ENCODE measurements around the gene GANC.
"Not testable (repeated sequence)": the region's sequence is repeated elsewhere in the genome, so short reads cannot be mapped to it uniquely, and the experiment has no call there.

GANC gene

DNA sequence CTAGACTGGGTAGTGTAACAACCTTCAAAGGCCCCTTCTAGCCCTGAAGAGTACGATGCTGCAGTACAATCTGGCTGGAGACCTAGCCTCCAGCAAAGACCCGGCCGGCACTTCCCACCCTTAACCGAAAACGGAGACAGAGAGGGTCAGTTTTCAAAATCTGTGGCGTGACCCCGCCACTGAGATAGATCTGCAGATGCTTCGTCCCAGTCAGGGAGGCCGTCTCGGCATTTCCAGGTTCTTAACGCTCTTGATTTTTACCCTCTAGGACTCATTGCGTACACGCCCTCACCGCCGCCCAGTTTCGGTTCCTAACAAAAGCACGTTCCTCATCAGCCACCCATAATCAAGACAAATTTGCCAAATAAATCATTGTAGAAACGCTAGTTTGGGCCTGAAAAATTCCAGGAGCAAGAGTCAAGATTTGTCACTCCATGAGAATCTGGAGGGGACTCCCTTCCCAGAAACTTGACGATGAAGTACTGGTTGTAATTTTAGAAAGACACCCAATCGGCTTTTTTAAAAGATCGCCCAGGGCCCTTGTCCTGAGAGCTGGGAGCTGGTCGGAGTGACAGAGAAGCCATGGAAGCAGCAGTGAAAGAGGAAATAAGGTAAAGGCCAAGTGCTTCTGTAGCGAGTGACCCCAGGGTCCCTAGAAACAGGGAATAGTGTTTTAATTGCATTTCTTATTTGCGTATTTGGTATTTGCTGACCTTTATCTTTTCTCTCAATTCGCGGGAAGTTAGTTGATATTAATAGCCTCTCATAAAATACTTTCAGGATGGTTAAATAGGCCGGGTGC is 1.1 kb downstream of the GANC start:
- H3K9me3 Mint-ChIP-seq, result no peaks in the 10 kb centered on the region
- no peaks in the 10 kb centered on the region for H3K27me3 Mint-ChIP-seq
- H3K36me3 Mint-ChIP-seq, result peaks cover 6% of the 10 kb centered on the region
- peak overlapping the region; percentile 100 for H3K27ac Mint-ChIP-seq
- H3K4me3 Mint-ChIP-seq, result peak overlapping the region; percentile 96
- peaks cover 53% of the 10 kb centered on the region for H3K4me1 Mint-ChIP-seq

DNA sequence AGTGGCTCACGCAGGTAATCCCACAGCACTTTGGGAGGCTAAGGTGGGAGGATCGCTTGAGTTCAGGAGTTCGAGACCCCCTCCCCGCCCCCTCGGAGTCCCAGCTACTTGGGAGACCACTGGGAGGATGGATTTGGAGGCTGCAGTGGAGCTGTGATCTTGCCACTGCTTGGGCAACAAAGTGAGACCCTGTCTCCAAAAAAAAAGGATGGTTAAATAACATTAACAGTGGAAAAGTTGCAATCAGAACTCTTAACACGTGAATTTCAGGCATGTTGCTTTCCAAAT is 1.6 kb downstream of the GANC start:
- peak overlapping the region; percentile 96 for H3K4me3 Mint-ChIP-seq
- H3K36me3 Mint-ChIP-seq, result peaks cover 6% of the 10 kb centered on the region
- H3K4me1 Mint-ChIP-seq, result peaks cover 50% of the 10 kb centered on the region
- peak overlapping the region; percentile 100 for H3K27ac Mint-ChIP-seq
- H3K27me3 Mint-ChIP-seq, result no peaks in the 10 kb centered on the region
- no peaks in the 10 kb centered on the region for H3K9me3 Mint-ChIP-seq

DNA sequence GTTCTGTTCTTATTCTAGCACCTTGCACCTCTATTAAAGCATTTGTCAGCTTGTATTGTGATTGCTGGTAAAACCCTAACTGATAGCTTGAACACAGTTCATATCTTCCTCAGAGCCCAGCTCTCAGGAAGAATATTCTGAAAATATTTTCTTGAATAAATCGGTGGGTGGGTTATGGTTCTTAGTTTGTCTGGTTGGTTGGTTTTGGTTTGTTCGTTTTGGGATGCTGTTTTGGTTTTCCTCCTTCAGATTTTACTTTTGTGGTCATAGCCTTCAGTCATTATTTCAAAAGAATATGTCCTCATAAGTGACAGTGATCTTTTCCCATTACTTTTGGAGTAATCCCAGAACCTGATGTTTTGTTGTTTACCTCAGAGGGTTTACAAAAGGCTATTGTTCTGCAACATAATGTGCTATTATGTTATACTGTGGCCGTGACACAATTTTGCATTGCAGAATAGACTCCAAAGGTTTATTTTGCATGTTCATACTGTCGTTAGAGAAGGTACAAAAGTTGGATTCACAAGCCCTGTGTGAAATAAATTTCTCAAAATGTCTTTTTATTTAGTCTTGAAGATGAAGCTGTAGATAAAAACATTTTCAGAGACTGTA is 2.9 kb downstream of the GANC start:
- Mint-ChIP-seq H3K36me3 (peaks cover 6% of the 10 kb centered on the region), H3K4me3 (peak overlapping the region; percentile 96), H3K9me3 (no peaks in the 10 kb centered on the region), H3K27ac (peak overlapping the region; percentile 86), H3K27me3 (no peaks in the 10 kb centered on the region), H3K4me1 (peaks cover 45% of the 10 kb centered on the region)

DNA sequence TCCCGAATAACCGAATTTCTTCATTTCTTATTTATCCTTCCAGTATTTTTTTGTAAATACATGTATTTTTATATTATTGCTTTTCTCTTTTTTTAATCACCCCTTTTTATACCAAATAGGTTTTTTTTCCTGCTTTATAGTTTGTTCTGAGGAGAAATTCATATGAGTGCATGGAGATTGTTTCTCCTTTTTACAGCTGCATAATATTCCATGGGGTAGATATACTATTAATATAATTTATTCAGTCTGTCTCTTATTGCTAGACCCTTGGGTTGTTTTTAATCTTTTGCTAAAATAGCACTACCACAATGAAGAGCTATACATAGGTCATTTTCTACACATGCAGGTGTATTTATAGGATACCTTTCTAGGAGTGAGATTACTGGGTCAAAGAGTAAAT is 3.8 kb downstream of the GANC start:
- peak overlapping the region; percentile 41 for H3K27ac Mint-ChIP-seq
- H3K36me3 Mint-ChIP-seq, result peaks cover 6% of the 10 kb centered on the region
- H3K9me3 Mint-ChIP-seq, result no peaks in the 10 kb centered on the region
- H3K4me3 Mint-ChIP-seq, result no peak overlapping the region
- no peaks in the 10 kb centered on the region for H3K27me3 Mint-ChIP-seq
- peaks cover 38% of the 10 kb centered on the region for H3K4me1 Mint-ChIP-seq

DNA sequence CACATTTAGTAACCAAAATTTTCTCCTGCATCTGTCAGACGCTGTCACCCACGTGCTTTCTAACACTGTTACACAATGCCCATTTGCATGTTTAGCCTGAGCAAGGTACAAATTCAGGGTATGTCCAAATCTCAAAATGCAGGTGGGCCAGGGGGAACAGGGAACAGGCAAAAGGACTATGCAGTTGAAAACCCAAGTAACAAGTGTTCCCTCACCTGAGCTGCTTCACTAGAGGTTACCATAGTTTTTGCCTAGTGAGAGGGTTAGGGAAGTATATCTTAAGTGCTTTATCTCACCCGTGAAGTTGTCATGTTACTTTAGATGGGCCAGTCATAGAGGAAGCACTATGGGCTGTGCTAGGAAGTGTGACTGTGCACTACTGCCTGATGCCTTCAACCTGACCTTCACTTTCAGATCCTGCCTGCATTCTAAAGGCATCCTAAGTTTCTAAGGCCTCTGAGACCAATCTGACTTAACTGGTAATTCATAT is 6.3 kb downstream of the GANC start:
- Mint-ChIP-seq H3K27ac (no peak overlapping the region), H3K4me1 (peaks cover 25% of the 10 kb centered on the region), H3K4me3 (no peak overlapping the region), H3K27me3 (no peaks in the 10 kb centered on the region), H3K9me3 (no peaks in the 10 kb centered on the region), H3K36me3 (peaks cover 4% of the 10 kb centered on the region)

DNA sequence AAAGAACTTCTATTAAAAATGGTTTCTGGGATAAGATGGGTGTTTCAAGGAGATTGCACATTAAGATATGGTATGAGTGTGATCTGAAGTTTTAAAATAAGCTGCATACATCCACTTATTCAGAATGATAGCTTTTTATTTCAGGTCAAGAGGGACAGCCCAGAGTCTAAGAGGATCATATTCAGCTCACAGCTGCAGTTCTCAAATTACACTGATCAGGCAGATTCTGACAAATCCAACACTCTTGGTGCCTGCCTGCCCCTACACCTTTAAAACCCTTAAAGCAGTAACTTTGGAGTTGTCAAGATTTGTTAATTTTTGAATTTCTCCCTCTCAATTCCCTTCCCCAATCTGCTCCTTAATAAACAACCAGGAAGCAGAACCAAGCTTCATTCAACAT is 9.3 kb downstream of the GANC start:
- no peaks in the 10 kb centered on the region for H3K27me3 Mint-ChIP-seq
- H3K27ac Mint-ChIP-seq, result no peak overlapping the region
- H3K4me3 Mint-ChIP-seq, result no peak overlapping the region
- peaks cover 11% of the 10 kb centered on the region for H3K36me3 Mint-ChIP-seq
- H3K9me3 Mint-ChIP-seq, result no peaks in the 10 kb centered on the region
- H3K4me1 Mint-ChIP-seq, result no peaks in the 10 kb centered on the region

DNA sequence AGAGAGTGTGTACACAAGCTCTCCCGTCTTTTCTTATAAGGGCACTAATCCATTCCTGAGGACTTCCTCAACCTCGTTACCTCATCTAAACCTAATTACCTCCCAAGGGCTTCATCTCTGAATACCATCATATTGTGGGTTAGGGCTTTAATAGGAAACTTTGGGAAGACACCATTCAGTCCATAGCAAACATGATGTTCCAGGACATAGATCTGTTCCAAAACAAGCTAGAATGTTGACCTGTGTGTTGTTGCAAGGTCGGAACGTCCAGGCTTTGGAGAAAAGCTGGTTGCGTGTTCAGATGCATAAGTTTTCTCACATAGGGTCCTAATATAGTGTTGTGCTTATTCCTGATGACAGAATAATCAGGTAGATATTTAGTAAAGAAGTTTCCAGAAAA is 9.9 kb downstream of the GANC start:
- H3K4me3 Mint-ChIP-seq, result no peak overlapping the region
- no peaks in the 10 kb centered on the region for H3K27me3 Mint-ChIP-seq
- peaks cover 11% of the 10 kb centered on the region for H3K36me3 Mint-ChIP-seq
- H3K27ac Mint-ChIP-seq, result no peak overlapping the region
- no peaks in the 10 kb centered on the region for H3K9me3 Mint-ChIP-seq
- no peaks in the 10 kb centered on the region for H3K4me1 Mint-ChIP-seq

DNA sequence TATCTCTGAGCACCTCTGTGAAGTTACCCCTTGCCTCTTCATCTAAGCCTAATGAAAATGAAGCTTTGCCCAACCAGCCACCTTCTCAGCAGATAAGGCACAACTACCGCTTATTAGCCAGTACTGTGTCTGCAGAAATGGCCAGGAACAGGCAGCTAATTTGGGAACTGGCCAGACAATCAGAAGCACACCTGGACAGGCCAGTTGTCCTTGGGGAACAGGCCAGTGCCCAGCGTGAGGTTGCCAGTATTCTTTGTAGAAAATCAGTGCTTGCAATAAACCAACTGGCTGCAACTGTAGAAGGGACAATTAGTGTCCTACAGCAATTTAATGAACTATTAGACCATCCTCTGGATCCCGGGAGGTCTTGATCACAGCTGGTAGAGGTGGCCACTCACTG is 10.7 kb downstream of the GANC start:
- no peak overlapping the region for H3K27ac Mint-ChIP-seq
- H3K4me1 Mint-ChIP-seq, result no peaks in the 10 kb centered on the region
- no peaks in the 10 kb centered on the region for H3K9me3 Mint-ChIP-seq

DNA sequence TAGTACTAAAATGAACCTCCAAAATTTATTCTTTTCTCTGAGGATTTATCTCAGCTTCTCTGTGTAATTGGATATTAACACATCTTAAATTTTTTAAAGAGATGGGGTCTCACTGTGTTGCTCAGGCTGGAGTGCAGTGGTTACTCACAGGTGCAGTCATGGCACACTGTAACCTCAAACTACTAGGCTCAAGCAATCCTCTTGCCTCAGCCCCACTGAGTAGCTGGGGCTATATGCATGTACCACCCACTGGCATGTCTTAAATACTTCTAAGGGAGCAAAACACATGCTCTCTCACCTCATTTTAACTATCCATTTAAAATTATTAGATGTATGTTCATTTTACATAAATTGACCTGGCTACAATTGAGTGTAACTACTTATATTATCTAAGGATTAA is 11.6 kb downstream of the GANC start:
- no peaks in the 10 kb centered on the region for H3K9me3 Mint-ChIP-seq
- H3K36me3 Mint-ChIP-seq, result peaks cover 13% of the 10 kb centered on the region
- H3K27me3 Mint-ChIP-seq, result no peaks in the 10 kb centered on the region
- H3K4me3 Mint-ChIP-seq, result no peak overlapping the region
- no peak overlapping the region for H3K27ac Mint-ChIP-seq
- no peaks in the 10 kb centered on the region for H3K4me1 Mint-ChIP-seq

More for the DNA sequence above, 10.7 kb downstream of the GANC start:
- no peaks in the 10 kb centered on the region for H3K27me3 Mint-ChIP-seq
- no peak overlapping the region for H3K4me3 Mint-ChIP-seq
- H3K36me3 Mint-ChIP-seq, result peaks cover 10% of the 10 kb centered on the region

DNA sequence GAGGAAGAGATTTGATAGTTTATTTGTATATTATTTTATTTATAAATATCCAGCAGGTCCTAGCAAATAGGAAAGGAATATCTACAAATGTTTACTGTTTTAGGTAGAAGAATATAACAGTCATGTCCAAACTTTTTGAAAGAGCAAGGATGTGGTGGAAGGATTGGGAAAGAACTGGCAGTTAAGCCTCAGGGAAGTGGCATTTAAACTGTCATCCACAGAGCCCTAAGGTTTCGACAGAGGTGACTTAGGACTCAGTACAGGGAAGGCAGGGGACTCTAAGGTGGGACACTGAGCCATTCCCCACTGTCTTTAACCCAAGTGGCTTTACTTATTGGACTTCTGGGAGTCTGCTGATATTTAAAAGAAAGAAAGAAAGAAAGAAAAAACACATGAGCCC is 12.0 kb downstream of the GANC start:
- Mint-ChIP-seq H3K9me3 (no peaks in the 10 kb centered on the region), H3K4me1 (no peaks in the 10 kb centered on the region), H3K4me3 (no peak overlapping the region), H3K27ac (no peak overlapping the region), H3K36me3 (peaks cover 13% of the 10 kb centered on the region), H3K27me3 (no peaks in the 10 kb centered on the region)

DNA sequence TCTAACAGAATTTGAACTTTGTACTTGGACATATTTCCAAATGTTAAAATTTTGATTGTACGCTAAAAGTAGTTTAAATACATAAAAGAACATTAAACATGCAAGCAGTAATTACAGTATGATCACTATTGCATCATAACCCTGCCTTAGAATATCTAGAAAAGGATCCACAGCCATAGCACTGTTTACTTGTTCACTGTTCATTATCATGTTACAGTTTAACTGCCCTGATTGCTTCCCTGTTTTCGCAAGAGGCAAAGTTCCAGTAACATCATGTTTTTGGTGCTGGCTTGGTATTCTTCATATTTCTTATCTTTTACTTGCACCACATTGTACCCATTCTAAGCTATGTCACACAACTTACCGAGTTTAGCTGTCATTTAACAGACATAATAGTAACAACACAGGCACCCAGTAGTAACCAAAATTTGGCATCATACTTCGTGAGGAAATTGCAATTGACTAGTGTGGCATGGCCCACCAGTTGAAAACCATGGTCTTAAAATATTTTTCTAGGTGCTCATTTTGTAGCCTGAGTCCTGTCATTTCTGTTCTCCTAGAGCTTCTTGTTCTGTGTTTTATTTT is 13.5 kb downstream of the GANC start:
- Mint-ChIP-seq H3K4me3 (no peak overlapping the region), H3K27ac (no peak overlapping the region), H3K9me3 (no peaks in the 10 kb centered on the region), H3K27me3 (no peaks in the 10 kb centered on the region), H3K36me3 (peaks cover 18% of the 10 kb centered on the region), H3K4me1 (no peaks in the 10 kb centered on the region)

DNA sequence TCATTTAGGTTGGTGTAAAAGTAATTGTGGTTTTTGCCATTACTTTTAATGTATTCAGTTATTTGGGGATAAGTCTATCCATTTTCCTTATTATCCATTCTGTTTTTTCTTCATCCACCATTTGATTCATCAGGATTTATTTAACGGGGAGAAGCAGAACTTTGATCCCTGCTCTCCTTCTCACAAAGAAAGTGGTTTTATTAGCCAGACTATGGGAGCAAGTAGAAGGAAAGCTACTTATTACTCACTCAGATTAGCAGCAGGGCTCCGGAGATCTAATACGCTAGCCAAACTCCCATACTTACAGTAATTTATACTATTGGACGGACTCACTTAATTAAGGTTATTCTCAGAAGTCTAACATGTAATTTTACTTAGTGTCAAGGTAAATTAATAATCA is 14.9 kb downstream of the GANC start:
- H3K27ac Mint-ChIP-seq, result no peak overlapping the region
- H3K4me3 Mint-ChIP-seq, result no peak overlapping the region
- no peaks in the 10 kb centered on the region for H3K9me3 Mint-ChIP-seq
- H3K4me1 Mint-ChIP-seq, result no peaks in the 10 kb centered on the region
- peaks cover 21% of the 10 kb centered on the region for H3K36me3 Mint-ChIP-seq
- no peaks in the 10 kb centered on the region for H3K27me3 Mint-ChIP-seq

DNA sequence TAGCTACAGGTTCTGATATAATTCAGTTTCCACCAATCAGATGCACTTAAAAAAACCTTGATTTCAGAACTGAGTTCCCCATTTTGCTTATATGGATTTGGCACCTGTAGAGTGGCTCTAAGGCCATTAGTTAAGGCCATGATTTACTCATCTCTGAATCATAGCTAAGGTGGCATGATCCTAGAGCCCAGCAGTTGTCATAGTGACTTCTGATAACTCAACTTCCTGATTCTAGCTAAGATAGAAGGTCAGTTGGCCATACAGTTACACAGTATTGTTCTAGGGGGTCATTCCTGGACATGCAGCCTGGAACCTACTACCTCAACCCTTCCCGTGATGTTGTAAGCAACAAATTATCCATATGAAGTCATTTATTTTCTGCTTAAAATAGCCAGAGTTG is 16.2 kb downstream of the GANC start:
- no peaks in the 10 kb centered on the region for H3K27me3 Mint-ChIP-seq
- H3K9me3 Mint-ChIP-seq, result no peaks in the 10 kb centered on the region
- no peak overlapping the region for H3K4me3 Mint-ChIP-seq
- H3K4me1 Mint-ChIP-seq, result no peaks in the 10 kb centered on the region
- H3K36me3 Mint-ChIP-seq, result peaks cover 21% of the 10 kb centered on the region
- H3K27ac Mint-ChIP-seq, result no peak overlapping the region

DNA sequence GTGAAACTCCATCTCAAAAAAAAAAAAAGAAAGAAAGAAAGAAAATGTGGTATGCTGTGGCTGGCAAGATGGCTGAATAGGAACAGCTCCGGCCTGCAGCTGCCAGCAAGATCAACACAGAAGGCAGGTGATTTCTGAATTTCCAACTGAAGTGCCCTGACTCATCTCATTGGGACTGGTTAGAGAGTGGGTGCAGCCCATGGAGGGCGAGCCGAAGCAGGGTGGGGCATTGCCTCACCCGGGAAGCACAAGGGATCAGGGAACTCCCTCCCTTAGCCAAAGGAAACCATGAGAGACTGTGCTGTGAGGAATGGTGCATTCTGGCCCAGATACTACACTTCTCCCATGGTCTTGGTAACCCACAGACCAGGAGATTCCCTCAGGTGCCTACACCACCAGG is 28.0 kb downstream of the GANC start:
- not testable (repeated sequence) for H3K4me1 Mint-ChIP-seq, H3K4me3 Mint-ChIP-seq, H3K27me3 Mint-ChIP-seq, H3K9me3 Mint-ChIP-seq, H3K27ac Mint-ChIP-seq
- H3K36me3 Mint-ChIP-seq, result peaks cover 29% of the 10 kb centered on the region

DNA sequence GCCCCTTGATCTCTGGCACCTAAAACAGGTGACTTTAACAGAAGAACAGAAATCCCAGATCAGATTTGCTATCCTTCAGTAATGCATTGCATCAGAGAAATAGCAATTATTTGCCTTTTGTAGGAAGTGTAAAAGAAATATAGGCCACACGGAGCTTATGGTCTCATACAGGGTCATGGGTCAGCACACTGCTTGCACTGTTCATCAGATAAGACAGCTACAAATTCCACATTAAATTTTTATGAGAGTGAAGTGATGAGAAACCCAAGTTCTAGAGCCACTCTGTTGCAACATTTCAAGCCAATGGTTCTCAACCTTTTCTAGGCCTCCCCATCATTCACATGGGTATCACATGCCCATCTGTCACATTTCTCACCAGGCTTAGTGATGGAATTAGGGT is 33.7 kb downstream of the GANC start:
- H3K27ac Mint-ChIP-seq, result no peak overlapping the region
- peaks cover 5% of the 10 kb centered on the region for H3K9me3 Mint-ChIP-seq
- H3K4me3 Mint-ChIP-seq, result no peak overlapping the region
- H3K27me3 Mint-ChIP-seq, result no peaks in the 10 kb centered on the region
- no peaks in the 10 kb centered on the region for H3K4me1 Mint-ChIP-seq
- H3K36me3 Mint-ChIP-seq, result peaks cover 18% of the 10 kb centered on the region

DNA sequence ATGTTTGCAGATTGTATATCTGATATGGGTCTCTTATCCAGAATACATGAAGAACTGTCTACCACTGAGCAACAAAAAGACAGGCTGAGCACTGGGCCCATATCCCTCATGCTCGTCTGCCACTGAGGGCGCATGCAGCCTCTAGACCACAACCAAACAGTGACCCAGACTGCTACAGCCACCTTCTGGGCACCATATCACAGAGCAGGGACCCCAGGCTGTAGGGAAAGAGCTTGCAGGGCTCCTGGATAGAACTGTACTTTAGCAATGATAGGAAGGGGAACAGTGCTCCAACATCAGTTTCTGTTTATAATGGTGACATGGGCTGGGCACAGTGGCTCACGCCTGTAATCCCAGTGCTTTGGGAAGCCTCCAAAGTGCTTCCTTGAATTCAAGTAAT is 40.5 kb downstream of the GANC start:
- peaks cover 21% of the 10 kb centered on the region for H3K36me3 Mint-ChIP-seq
- H3K4me3 Mint-ChIP-seq, result no peak overlapping the region
- H3K4me1 Mint-ChIP-seq, result no peaks in the 10 kb centered on the region
- no peak overlapping the region for H3K27ac Mint-ChIP-seq
- no peaks in the 10 kb centered on the region for H3K9me3 Mint-ChIP-seq
- H3K27me3 Mint-ChIP-seq, result no peaks in the 10 kb centered on the region

Measured in activated naive CD4-positive, alpha-beta T cell treated with anti-CD3 and anti-CD28 coated beads, Interleukin-2, amount 50 U/mL, for 24 hours (primary cell).